ENCODE data around the gene ARPC4. TPM values are rescaled to one million over a fixed set of nuclear protein-coding genes. Genes with fewer than 3 reads are reported as not detected.

The ARPC4 gene
- total RNA-seq = 164 TPM
- 138 TPM for polyA plus RNA-seq (ENCODE audit: insufficient read depth, low read depth, low replicate concordance)
- long read RNA-seq, donor 1, transcript ARPC4-201 (6 exons, 2,582 nt) = major isoform, 30 of 45 reads
- long read RNA-seq, donor 1, transcript ARPC4-208 (6 exons, 942 nt) = minor isoform, 5 of 45 reads
- long read RNA-seq, donor 1, partial matches to known transcripts = 10 of 45 reads
- long read RNA-seq, donor 1, other reads (novel, unspliced or antisense) = 0 of 45 reads
- long read RNA-seq, donor 2, transcript ARPC4-201 (6 exons, 2,582 nt) = major isoform, 32 of 50 reads
- long read RNA-seq, donor 2, partial matches to known transcripts = 17 of 50 reads
- long read RNA-seq, donor 2, other reads (novel, unspliced or antisense) = 0 of 50 reads
- long read RNA-seq, donor 3, transcript ARPC4-201 (6 exons, 2,582 nt) = major isoform, 42 of 192 reads
- long read RNA-seq, donor 3, partial matches to known transcripts = 142 of 192 reads
- long read RNA-seq, donor 3, other reads (novel, unspliced or antisense) = 0 of 192 reads
- long read RNA-seq, donor 4, transcript ARPC4-201 (6 exons, 2,582 nt) = major isoform, 16 of 24 reads
- long read RNA-seq, donor 4, partial matches to known transcripts = 5 of 24 reads
- long read RNA-seq, donor 4, other reads (novel, unspliced or antisense) = 0 of 24 reads
- long read RNA-seq, donor 5, partial matches to known transcripts = 0 of 4 reads
- long read RNA-seq, donor 5, other reads (novel, unspliced or antisense) = 0 of 4 reads
- long read RNA-seq, donor 6, transcript ARPC4-201 (6 exons, 2,582 nt) = major isoform, 34 of 117 reads
- long read RNA-seq, donor 6, partial matches to known transcripts = 82 of 117 reads
- long read RNA-seq, donor 6, other reads (novel, unspliced or antisense) = 0 of 117 reads
- long read RNA-seq, donor 7, transcript ARPC4-201 (6 exons, 2,582 nt) = major isoform, 41 of 53 reads
- long read RNA-seq, donor 7, partial matches to known transcripts = 6 of 53 reads
- long read RNA-seq, donor 7, other reads (novel, unspliced or antisense) = 3 of 53 reads
- long read RNA-seq, donor 8, transcript ARPC4-201 (6 exons, 2,582 nt) = major isoform, 27 of 123 reads
- long read RNA-seq, donor 8, partial matches to known transcripts = 92 of 123 reads
- long read RNA-seq, donor 8, other reads (novel, unspliced or antisense) = 0 of 123 reads
- long read RNA-seq, donor 9, transcript ARPC4-201 (6 exons, 2,582 nt) = major isoform, 26 of 28 reads
- long read RNA-seq, donor 9, partial matches to known transcripts = 0 of 28 reads
- long read RNA-seq, donor 9, other reads (novel, unspliced or antisense) = 0 of 28 reads
- long read RNA-seq, donor 10, transcript ARPC4-201 (6 exons, 2,582 nt) = major isoform, 28 of 173 reads
- long read RNA-seq, donor 10, partial matches to known transcripts = 143 of 173 reads
- long read RNA-seq, donor 10, other reads (novel, unspliced or antisense) = 0 of 173 reads

DNA sequence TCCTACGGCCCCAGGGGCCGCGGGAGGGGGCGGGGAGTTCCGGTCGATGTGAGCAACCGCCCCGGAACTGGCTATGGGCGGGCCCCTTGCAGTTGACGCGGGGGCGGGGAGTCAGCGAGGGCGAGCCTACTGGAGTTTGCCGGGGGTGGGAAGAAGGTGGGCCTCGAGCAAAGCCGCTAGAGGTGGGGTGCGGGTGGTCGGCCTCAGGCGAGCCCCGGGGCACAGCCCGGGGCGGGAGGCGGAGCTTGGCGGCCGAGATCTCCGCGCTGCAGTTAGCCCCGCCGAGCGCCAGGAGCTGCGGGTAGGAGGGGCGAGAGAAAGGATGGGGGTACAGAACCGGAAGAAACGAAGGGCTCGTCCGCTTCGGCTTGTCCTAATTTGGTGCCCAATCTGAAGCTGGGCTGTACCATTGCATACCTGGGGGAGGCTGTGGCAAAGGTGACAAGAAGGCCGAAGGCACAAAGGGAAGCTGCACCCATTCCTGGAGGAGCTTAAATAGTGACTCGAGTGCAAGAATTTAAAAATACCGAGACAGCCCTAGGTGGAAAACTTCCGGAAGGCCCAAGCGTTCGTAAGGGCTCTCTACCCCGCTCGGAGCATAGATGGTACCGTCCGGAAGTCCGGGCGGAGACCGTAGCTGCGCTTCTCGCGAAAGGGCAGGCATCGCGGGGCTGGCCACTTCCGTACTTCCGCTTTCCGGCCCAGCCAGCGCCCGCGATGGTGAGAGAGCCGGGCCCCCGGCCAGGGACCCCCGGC is at the start of gene ARPC4, which contains the start of gene TADA3:
Gene ARPC4 (plus strand): TSS at position 678 of the 756 bp plus-strand sequence. CDS start 40 bp downstream, at position 718.
Gene TADA3 (minus strand): TSS at position 69 of the 756 bp plus-strand sequence. CDS start 1,007 bp downstream, outside the sequence.
- FAIRE-seq (no peak), DNase-seq (peak; percentile 93 to 98 (median 97))
- H3K27ac ChIP-seq (ENCODE audit: low read depth in 2 of 2, low read length in 2 of 2) = peak within 1 kb of the TSS; percentile 99
- H3K36me3 ChIP-seq (ENCODE audit: control insufficient read depth in 2 of 3, insufficient read depth in 3 of 3, low read length in 3 of 3) = peaks cover 5 to 25% (median 12%) of the 10 kb centered on the region in 3 donors
- H3K9me3 ChIP-seq (ENCODE audit: control insufficient read depth in 2 of 3, insufficient read depth in 1 of 3, low read length in 3 of 3) = no peaks in the 10 kb centered on the region
- intact Hi-C loops (cut with DNase I) = no loop called here
- H3K4me1 ChIP-seq (ENCODE audit: control insufficient read depth in 2 of 3, insufficient read depth in 2 of 3, low read depth in 1 of 3, low read length in 3 of 3) = peaks cover 6 to 19% (median 8%) of the 10 kb centered on the region in 3 donors
- H3K27me3 ChIP-seq (ENCODE audit: control insufficient read depth, insufficient read depth, low read length) = no peaks in the 10 kb centered on the region
- TF ChIP-seq, protein P1, sequence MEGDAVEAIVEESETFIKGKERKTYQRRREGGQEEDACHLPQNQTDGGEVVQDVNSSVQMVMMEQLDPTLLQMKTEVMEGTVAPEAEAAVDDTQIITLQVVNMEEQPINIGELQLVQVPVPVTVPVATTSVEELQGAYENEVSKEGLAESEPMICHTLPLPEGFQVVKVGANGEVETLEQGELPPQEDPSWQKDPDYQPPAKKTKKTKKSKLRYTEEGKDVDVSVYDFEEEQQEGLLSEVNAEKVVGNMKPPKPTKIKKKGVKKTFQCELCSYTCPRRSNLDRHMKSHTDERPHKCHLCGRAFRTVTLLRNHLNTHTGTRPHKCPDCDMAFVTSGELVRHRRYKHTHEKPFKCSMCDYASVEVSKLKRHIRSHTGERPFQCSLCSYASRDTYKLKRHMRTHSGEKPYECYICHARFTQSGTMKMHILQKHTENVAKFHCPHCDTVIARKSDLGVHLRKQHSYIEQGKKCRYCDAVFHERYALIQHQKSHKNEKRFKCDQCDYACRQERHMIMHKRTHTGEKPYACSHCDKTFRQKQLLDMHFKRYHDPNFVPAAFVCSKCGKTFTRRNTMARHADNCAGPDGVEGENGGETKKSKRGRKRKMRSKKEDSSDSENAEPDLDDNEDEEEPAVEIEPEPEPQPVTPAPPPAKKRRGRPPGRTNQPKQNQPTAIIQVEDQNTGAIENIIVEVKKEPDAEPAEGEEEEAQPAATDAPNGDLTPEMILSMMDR (IDR thresholded peaks at IDR 0.05; ENCODE audit: borderline replicate concordance, extremely low read depth, insufficient read depth) = no peak
- H3K9ac ChIP-seq (ENCODE audit: low read length in 3 of 3) = peak within 1 kb of the TSS; percentile 90 to 99 (median 99)
- H3K4me3 ChIP-seq (ENCODE audit: low read length in 3 of 3) = peak within 1 kb of the TSS; percentile 97 to 99 (median 98)

- no peak overlapping the region for H3K27ac ChIP-seq (ENCODE audit: low read depth in 2 of 2, low read length in 2 of 2)
- FAIRE-seq (no peak), DNase-seq (no peak)
- peaks cover 13 to 89% (median 71%) of the 10 kb centered on the region in 3 donors for H3K36me3 ChIP-seq (ENCODE audit: control insufficient read depth in 2 of 3, insufficient read depth in 3 of 3, low read length in 3 of 3)
- no peaks in the 10 kb centered on the region for H3K27me3 ChIP-seq (ENCODE audit: control insufficient read depth, insufficient read depth, low read length)
- H3K9ac ChIP-seq (ENCODE audit: low read length in 3 of 3) = no peak overlapping the region
- no peaks in the 10 kb centered on the region for H3K4me1 ChIP-seq (ENCODE audit: control insufficient read depth in 2 of 3, insufficient read depth in 2 of 3, low read depth in 1 of 3, low read length in 3 of 3)
- no peaks in the 10 kb centered on the region for H3K9me3 ChIP-seq (ENCODE audit: control insufficient read depth in 2 of 3, insufficient read depth in 1 of 3, low read length in 3 of 3)
- H3K4me3 ChIP-seq (ENCODE audit: low read length in 3 of 3) = no peak overlapping the region
- intact Hi-C loops (cut with DNase I) = no loop called here
- TF ChIP-seq, protein P1 (IDR thresholded peaks at IDR 0.05; ENCODE audit: borderline replicate concordance, extremely low read depth, insufficient read depth) = no peak
Measured at GRCh38 chr3:9743548-9743947, 49.3 kb upstream of the ARPC4 start.

DNA sequence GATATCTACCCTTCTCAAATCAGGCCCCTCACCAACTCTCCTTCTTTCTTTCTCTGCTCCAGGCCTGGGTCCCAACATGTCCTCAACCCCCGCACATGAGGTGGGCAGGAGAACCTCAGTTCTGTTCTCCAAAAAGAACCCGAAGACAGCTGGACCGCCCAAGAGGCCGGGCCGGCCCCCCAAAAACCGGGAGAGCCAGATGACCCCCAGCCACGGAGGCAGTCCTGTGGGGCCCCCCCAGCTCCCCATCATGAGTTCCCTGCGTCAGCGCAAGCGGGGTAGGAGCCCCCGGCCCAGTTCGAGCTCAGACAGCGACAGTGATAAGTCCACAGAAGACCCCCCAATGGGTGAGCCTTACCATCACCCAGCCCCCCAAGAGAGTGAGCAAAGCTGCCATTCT is 48.7 kb upstream of the ARPC4 start:
- H3K4me3 ChIP-seq (ENCODE audit: low read length in 3 of 3) = no peak overlapping the region
- H3K9ac ChIP-seq (ENCODE audit: low read length in 3 of 3) = no peak overlapping the region
- no peaks in the 10 kb centered on the region for H3K9me3 ChIP-seq (ENCODE audit: control insufficient read depth in 2 of 3, insufficient read depth in 1 of 3, low read length in 3 of 3)
- TF ChIP-seq, protein P1 (IDR thresholded peaks at IDR 0.05; ENCODE audit: borderline replicate concordance, extremely low read depth, insufficient read depth) = no peak
- H3K36me3 ChIP-seq (ENCODE audit: control insufficient read depth in 2 of 3, insufficient read depth in 3 of 3, low read length in 3 of 3) = peaks cover 10 to 83% (median 64%) of the 10 kb centered on the region in 3 donors
- H3K27me3 ChIP-seq (ENCODE audit: control insufficient read depth, insufficient read depth, low read length) = no peaks in the 10 kb centered on the region
- H3K4me1 ChIP-seq (ENCODE audit: control insufficient read depth in 2 of 3, insufficient read depth in 2 of 3, low read depth in 1 of 3, low read length in 3 of 3) = peaks cover 0 to 3% (median 0%) of the 10 kb centered on the region in 3 donors
- H3K27ac ChIP-seq (ENCODE audit: low read depth in 2 of 2, low read length in 2 of 2) = no peak overlapping the region
- DNase-seq = no peak
- FAIRE-seq = no peak
- intact Hi-C loops (cut with DNase I) = no loop called here

Data from kidney (tissue), 22 donors.